Adrenal gland (tissue), 5 donors: Measurements from ENCODE around the gene MT1H.
"Not testable (repeated sequence)": the region's sequence is repeated elsewhere in the genome, so short reads cannot be mapped to it uniquely, and the experiment has no call there.

ENCODE experiments used
- CTCF ChIP-seq, 6 experiments: fragments of 450-650 bp in 4 of 6; fragments of 200-600 bp in 2 of 6; sonication (generic) in 1 of 6; IDR thresholded peaks; 1 replicate in 5 of 6; 2 replicates in 1 of 6; pipeline versions ENCODE4 v1.5.1 to v1.8.0; 2016 to 2021; ENCODE audit warnings: antibody characterized with exemption in 6 of 6, mild to moderate bottlenecking in 2 of 6, moderate library complexity in 1 of 6
- POLR2A ChIP-seq, 2 donors: fragments of 450-650 bp; IDR thresholded peaks; one replicate each; pipeline ENCODE4 v1.6.1; 2017; ENCODE audit warnings: antibody characterized with exemption in 2 of 2, mild to moderate bottlenecking in 2 of 2, moderate library complexity in 1 of 2
- donor health status: DM: no; HTN: no; CAD: no.

GRCh38 chr16:56621665-56622445 lies 47.8 kb upstream of the MT1H start:
- TF ChIP-seq CTCF, POLR2A (IDR thresholded peaks at IDR 0.05): not testable (repeated sequence)
